ENCODE measurements around the gene TMEM132C. TPM values are rescaled to one million over a fixed set of nuclear protein-coding genes. Genes with fewer than 3 reads are reported as not detected.
A peak's percentile ranks its signal among the peaks of the same experiment; 100 is the strongest.

Gene TMEM132C
- total and polyA plus RNA-seq, 2 of the 13 experiments (the other 11 are each of a cell fraction or from before 2014, with no cell fraction given) = not detected

GRCh38 chr12:128617304-128617833 lies 350.4 kb downstream of the TMEM132C start:
- WGBS (ENCODE audit: low lambda C conversion rate) = no CpG with 5 or more reads among the region's 2 CpGs
- Histone ChIP-seq H3K4me1 (ENCODE audit: insufficient read depth, low read length) (no peaks in the 10 kb centered on the region), H3K27me3 (ENCODE audit: control insufficient read depth in 1 of 2, insufficient read depth in 2 of 2, low read length in 2 of 2) (0 out of 5 replicates have a peak, but pooled peaks cover 0 to 3% of the 10 kb centered on the region in 2 experiments), H3K4me2 (ENCODE audit: low read depth, low read length) (no peak overlapping the region), H3K79me2 (ENCODE audit: insufficient read depth, low read length) (no peaks in the 10 kb centered on the region), H3K27ac (ENCODE audit: extremely low read length, insufficient read depth, low read length) (no peak overlapping the region), H3K36me3 (replicated peaks in 1 of 2; ENCODE audit: control insufficient read depth in 1 of 2, insufficient read depth in 2 of 2, low read length in 2 of 2) (no peaks in the 10 kb centered on the region), H3K9me3 (ENCODE audit: low read length) (no peaks in the 10 kb centered on the region; the same call in 1 of the 2 replicates), H4K20me1 (ENCODE audit: insufficient read depth, low read length) (no peaks in the 10 kb centered on the region), H3K4me3 (replicated peaks in 1 of 3; ENCODE audit: insufficient read depth in 1 of 3, low read depth in 2 of 3, low read length in 3 of 3) (no peak overlapping the region), H2AFZ (ENCODE audit: low read length) (no peak overlapping the region), H3K9ac (ENCODE audit: insufficient read depth, low read depth, low read length) (no peak overlapping the region)
- DNase-seq (ENCODE audit: low spot score) (no peak), FAIRE-seq (no peak), ATAC-seq (no peak)
- in situ Hi-C loops (cut with HindIII; ENCODE audit: extremely low pct_ligation_motif_present, low pct_unique_long_range_greater_than_20kb) (no loop called here), intact Hi-C loops (cut with micrococcal nuclease; ENCODE audit: unreplicated experiment) (no loop called here)
- POLR2A ChIA-PET = no interaction called here
- no TSS peak for BruUV-seq (replicated peaks)
- CTCF ChIA-PET (ENCODE audit: low intra/inter-chr PET ratio, low total read pairs) = no interaction called here
- TF ChIP-seq PHF20 (CRISPR knock-in tag; IDR thresholded peaks at IDR 0.05) (no peak), MNT (IDR thresholded peaks at IDR 0.05) (peak; percentile 36)

GRCh38 chr12:128619263-128619662 lies 352.3 kb downstream of the TMEM132C start:
- ChIA-PET CTCF (ENCODE audit: low intra/inter-chr PET ratio, low total read pairs) (no interaction called here), POLR2A (no interaction called here)
- Histone ChIP-seq H3K4me2 (ENCODE audit: low read depth, low read length) (no peak overlapping the region), H3K27ac (ENCODE audit: extremely low read length, insufficient read depth, low read length) (no peak overlapping the region), H2AFZ (ENCODE audit: low read length) (no peak overlapping the region), H3K36me3 (replicated peaks in 1 of 2; ENCODE audit: control insufficient read depth in 1 of 2, insufficient read depth in 2 of 2, low read length in 2 of 2) (no peaks in the 10 kb centered on the region), H3K9me3 (ENCODE audit: low read length) (no peaks in the 10 kb centered on the region; the same call in 1 of the 2 replicates), H3K79me2 (ENCODE audit: insufficient read depth, low read length) (no peaks in the 10 kb centered on the region), H3K4me1 (ENCODE audit: insufficient read depth, low read length) (no peaks in the 10 kb centered on the region), H3K9ac (ENCODE audit: insufficient read depth, low read depth, low read length) (no peak overlapping the region), H4K20me1 (ENCODE audit: insufficient read depth, low read length) (no peaks in the 10 kb centered on the region), H3K27me3 (ENCODE audit: control insufficient read depth in 1 of 2, insufficient read depth in 2 of 2, low read length in 2 of 2) (0 out of 5 replicates have a peak, but pooled peaks cover 0 to 3% of the 10 kb centered on the region in 2 experiments), H3K4me3 (replicated peaks in 1 of 3; ENCODE audit: insufficient read depth in 1 of 3, low read depth in 2 of 3, low read length in 3 of 3) (no peak overlapping the region)
- in situ Hi-C loops (cut with HindIII; ENCODE audit: extremely low pct_ligation_motif_present, low pct_unique_long_range_greater_than_20kb) = no loop called here
- intact Hi-C loops (cut with micrococcal nuclease; ENCODE audit: unreplicated experiment) = no loop called here
- no TSS peak for BruUV-seq (replicated peaks)
- TF ChIP-seq ZNF776 (CRISPR knock-in tag; IDR thresholded peaks at IDR 0.05) (no peak), HNRNPH1 (optimal IDR thresholded peaks at IDR 0.05; ENCODE audit: low read depth, low read length) (no peak), PPARG (CRISPR knock-in tag; conservative IDR thresholded peaks at IDR 0.05) (no peak), ZNF576 (CRISPR knock-in tag; IDR thresholded peaks at IDR 0.05) (no peak), PRMT3 (CRISPR knock-in tag; IDR thresholded peaks at IDR 0.05; ENCODE audit: borderline replicate concordance, low read depth) (no peak), DNMT1 (CRISPR knock-in tag; IDR thresholded peaks at IDR 0.05) (no peak), ZFP90 (CRISPR knock-in tag; IDR thresholded peaks at IDR 0.05; ENCODE audit: borderline replicate concordance) (no peak), ETV5 (CRISPR knock-in tag; IDR thresholded peaks at IDR 0.05; ENCODE audit: borderline replicate concordance) (no peak)
- DNase-seq (ENCODE audit: low spot score) (no peak), ATAC-seq (no peak), FAIRE-seq (no peak)
- 19% methylated on average over 3 of the region's 8 CpGs for WGBS (ENCODE audit: low lambda C conversion rate)
